K562 (cell line): ENCODE results near the gene GRB2. TPM values are rescaled to one million over a fixed set of nuclear protein-coding genes. Genes with fewer than 3 reads are reported as not detected.

Experiments
- BDP1 ChIP-seq: IDR thresholded peaks from 3 replicates; pipeline ENCODE4 v1.6.1; 2011; ENCODE audit not compliant: insufficient read length, insufficient read depth
- FOXK1 ChIP-seq: sonication (generic); formaldehyde crosslinking; IDR thresholded peaks from 2 replicates; pipeline ENCODE4 v1.8.0; 2022; ENCODE audit warnings: missing genetic modification reagents, mild to moderate bottlenecking, borderline replicate concordance
- GABPB1 ChIP-seq: sonication (generic); formaldehyde crosslinking; IDR thresholded peaks from 2 replicates; pipeline ENCODE4 v1.8.0; 2022; ENCODE audit warnings: mild to moderate bottlenecking, missing genetic modification reagents
- MAX ChIP-seq: sonication (generic); formaldehyde crosslinking; IDR thresholded peaks from 2 replicates; pipeline ENCODE4 v1.9.0; 2022; ENCODE audit warnings: mild to moderate bottlenecking, missing genetic modification reagents
- POLR3A ChIP-seq: IDR thresholded peaks from 2 replicates; pipeline ENCODE4 v1.6.1; 2011; ENCODE audit warnings: borderline replicate concordance, mild to moderate bottlenecking, moderate library complexity; ENCODE audit not compliant: insufficient read length, insufficient read depth; ENCODE audit errors: extremely low read depth
- REST ChIP-seq, 2 experiments: fragments of 450-650 bp; formaldehyde crosslinking in 1 of 2; IDR thresholded peaks; 2 replicates each; pipeline versions ENCODE4 v1.4.0 to v1.6.1; 2014 to 2020; ENCODE audit warnings: mild to moderate bottlenecking in 2 of 2, borderline replicate concordance in 1 of 2, low read depth in 1 of 2
- SREBF1 ChIP-seq: fragments of 150-350 bp; IDR thresholded peaks from 2 replicates; pipeline ENCODE4 v1.6.1; 2014; ENCODE audit warnings: antibody characterized with exemption, low read depth, low read length, borderline replicate concordance
- USF2 ChIP-seq: sonication (generic); formaldehyde crosslinking; IDR thresholded peaks from 2 replicates; pipeline ENCODE4 v1.5.0; 2020; ENCODE audit warnings: missing genetic modification reagents
- ZBTB43 ChIP-seq: sonication (generic); formaldehyde crosslinking; IDR thresholded peaks from 2 replicates; pipeline ENCODE4 v1.8.0; 2023; ENCODE audit warnings: mild to moderate bottlenecking, missing genetic modification reagents
- ZNF518B ChIP-seq: fragments of 250-450 bp; sonication (Bioruptor Pico); IDR thresholded peaks from 2 replicates; pipeline ENCODE4 v1.5.0; 2021; ENCODE audit warnings: mild to moderate bottlenecking, moderate library complexity
- ZNF696 ChIP-seq: fragments of 250-450 bp; sonication (Bioruptor Pico); conservative IDR thresholded peaks from 2 replicates; pipeline ENCODE4 v1.4.0; 2020; ENCODE audit warnings: mild to moderate bottlenecking, moderate library complexity
- polyA plus RNA-seq, 8 experiments: library from polyadenylated mRNA; depleted of rRNA in 4 of 8; stranded (reverse) in 5 of 8; unstranded in 3 of 8; fragments of >200 nt; fragmentation: Nextera tagmentation in 2 of 8; fragmentation: Illumina TruSeq in 1 of 8; extraction: Ambion mirVana in 2 of 8; extraction: Trizol in 1 of 8; gene quantifications; 2 replicates each; pipeline versions ENCODE4 v1.2.1 to v1.2.3, GENCODE V29; 2011 to 2014; ENCODE audit warnings: inconsistent platforms in 1 of 8, missing spikeins in 1 of 8
- total RNA-seq, 7 experiments: library from RNA; depleted of rRNA in 6 of 7; stranded (reverse); fragments of >200 nt in 6 of 7; fragmentation: Illumina TruSeq in 2 of 7; extraction: Trizol in 2 of 7; gene quantifications; 2 replicates each; pipeline versions ENCODE4 v1.2.1 to v1.2.3, GENCODE V29; 2011 to 2021; ENCODE audit warnings: low replicate concordance in 1 of 7

Gene GRB2
- total and polyA plus RNA-seq, 9 of the 15 experiments (the other 6 are each of a cell fraction or from before 2014, with no cell fraction given): 57.2 to 136 (median 84.8) TPM

- TF ChIP-seq REST (IDR thresholded peaks at IDR 0.05; ENCODE audit: borderline replicate concordance) (no peak), REST (CRISPR knock-in tag; IDR thresholded peaks at IDR 0.05; ENCODE audit: low read depth) (no peak), GABPB1 (CRISPR knock-in tag) (0 out of 2 replicates have a peak, but pooled peaks have one; percentile 26), FOXK1 (no peak), ZNF696 (CRISPR knock-in tag) (no peak), ZNF518B (CRISPR knock-in tag) (no peak), ZBTB43 (CRISPR knock-in tag) (no peak), MAX (no peak), SREBF1 (no peak), POLR3A (no peak), BDP1 (no peak), USF2 (CRISPR knock-in tag) (no peak)
Observed at GRCh38 chr17:75447951-75448856, 42.7 kb upstream of the GRB2 start (continued).
